IMR-90 (cell line): ENCODE data around the gene ZNF212. TPM values are rescaled to one million over a fixed set of nuclear protein-coding genes. Genes with fewer than 3 reads are reported as not detected.

ENCODE experiments used
- ATAC-seq: fragments of 200-7000 bp; cut with Tn5 transposase; 2 replicates; pipeline ENCODE4 v1.9.1; 2020; ENCODE audit warnings: low read depth, mild to moderate bottlenecking, moderate library complexity
- BruUV-seq: library from RNA; stranded (reverse); fragments of 400-500 nt; replicated peaks from 2 replicates; lab custom pipeline; 2021; lab: Mats Ljungman, UMichigan
- CTCF ChIA-PET: fragments of 300-600 bp; formaldehyde crosslinking; extraction: SDS; loops from one replicate; lab custom pipeline; 2021; ENCODE audit warnings: antibody characterized with exemption; lab: Yijun Ruan, JAX
- POLR2A ChIA-PET: fragments of 300-600 bp; sonication (Branson Sonifier 250); formaldehyde crosslinking; loops from one replicate; lab custom pipeline; 2022; ENCODE audit warnings: antibody characterized with exemption; ENCODE audit not compliant: unreplicated experiment; lab: Charles Lee
- DNase-seq: peaks from one replicate; pipeline ENCODE4 v3.0.0; 2013
- H2AFZ ChIP-seq: replicated peaks from 2 replicates; pipeline ENCODE3; 2013; ENCODE audit warnings: low read length, mild to moderate bottlenecking; ENCODE audit not compliant: poor library complexity
- H2AK5ac ChIP-seq: 2 replicates; pipeline ENCODE4 v1.6.1; 2013; ENCODE audit warnings: low read depth, low read length, inconsistent platforms
- H2AK9ac ChIP-seq: replicated peaks from 2 replicates; pipeline ENCODE3; 2013; ENCODE audit warnings: mild to moderate bottlenecking, low read depth, low read length, moderate library complexity; ENCODE audit not compliant: poor library complexity
- H2BK120ac ChIP-seq: 2 replicates; pipeline ENCODE4 v1.6.1; 2013; ENCODE audit warnings: low read depth, low read length, inconsistent platforms
- H2BK15ac ChIP-seq: 3 replicates; pipeline ENCODE4 v1.6.1; 2013; ENCODE audit warnings: low read depth, low read length, inconsistent platforms
- H2BK20ac ChIP-seq: 2 replicates; pipeline ENCODE4 v1.6.1; 2013; ENCODE audit warnings: low read depth, mild to moderate bottlenecking, inconsistent platforms, low read length, moderate library complexity
- H2BK5ac ChIP-seq: 2 replicates; pipeline ENCODE4 v1.6.1; 2013; ENCODE audit warnings: mild to moderate bottlenecking, low read depth, low read length, inconsistent platforms; ENCODE audit not compliant: poor library complexity, severe bottlenecking
- H3K14ac ChIP-seq: replicated peaks from 2 replicates; pipeline ENCODE4 v1.6.1; 2013; ENCODE audit warnings: low read depth, low read length, inconsistent platforms
- H3K18ac ChIP-seq: 2 replicates; pipeline ENCODE4 v1.6.1; 2013; ENCODE audit warnings: low read depth, low read length, control low read depth
- H3K23ac ChIP-seq: 2 replicates; pipeline ENCODE4 v1.6.1; 2013; ENCODE audit warnings: low read depth, low read length, inconsistent platforms
- H3K27ac ChIP-seq: 2 replicates; pipeline ENCODE4 v1.5.1; 2013; ENCODE audit warnings: mild to moderate bottlenecking, control low read depth, low read length; ENCODE audit not compliant: insufficient read depth
- H3K27me3 ChIP-seq: 2 replicates; pipeline ENCODE4 v1.6.1; 2013; ENCODE audit warnings: low read length; ENCODE audit not compliant: control insufficient read depth, insufficient read depth
- H3K36me3 ChIP-seq: 2 replicates; pipeline ENCODE4 v1.6.1; 2013; ENCODE audit warnings: low read length, mixed read lengths; ENCODE audit not compliant: control insufficient read depth, insufficient read depth
- H3K4ac ChIP-seq: 2 replicates; pipeline ENCODE4 v1.6.1; 2013; ENCODE audit warnings: low read depth, low read length, inconsistent platforms
- H3K4me1 ChIP-seq: 2 replicates; pipeline ENCODE4 v1.6.1; 2013; ENCODE audit warnings: low read length, mixed read lengths; ENCODE audit not compliant: control insufficient read depth, insufficient read depth
- H3K4me2 ChIP-seq: 2 replicates; pipeline ENCODE4 v1.6.1; 2013; ENCODE audit warnings: low read depth, mild to moderate bottlenecking, control low read depth, low read length, moderate library complexity
- H3K4me3 ChIP-seq: 2 replicates; pipeline ENCODE4 v1.5.1; 2013; ENCODE audit warnings: low read depth, mild to moderate bottlenecking, control low read depth, low read length, moderate library complexity; ENCODE audit not compliant: insufficient read depth
- H3K56ac ChIP-seq: 2 replicates; pipeline ENCODE4 v1.6.1; 2013; ENCODE audit warnings: low read length, inconsistent platforms; ENCODE audit not compliant: insufficient read depth; ENCODE audit errors: extremely low read depth
- H3K79me1 ChIP-seq, 2 experiments: 2 replicates each; pipeline ENCODE4 v1.6.1; 2013; ENCODE audit warnings: low read length in 2 of 2, inconsistent platforms in 1 of 2, low read depth in 1 of 2
- H3K9ac ChIP-seq: 2 replicates; pipeline ENCODE4 v1.6.1; 2013; ENCODE audit warnings: low read depth, low read length, control low read depth
- H3K9me1 ChIP-seq: 2 replicates; pipeline ENCODE4 v1.6.1; 2013; ENCODE audit warnings: low read length, inconsistent platforms; ENCODE audit not compliant: insufficient read depth
- H3K9me3 ChIP-seq: 2 replicates; pipeline ENCODE4 v1.6.1; 2013; ENCODE audit warnings: low read length; ENCODE audit not compliant: control insufficient read depth, insufficient read depth
- H4K20me1 ChIP-seq: 2 replicates; pipeline ENCODE4 v1.6.1; 2013; ENCODE audit warnings: low read length, inconsistent platforms; ENCODE audit not compliant: insufficient read depth
- H4K5ac ChIP-seq: 2 replicates; pipeline ENCODE4 v1.6.1; 2013; ENCODE audit warnings: mild to moderate bottlenecking, low read depth, low read length, control low read depth
- H4K8ac ChIP-seq, 2 experiments: 2 replicates each; pipeline ENCODE4 v1.6.1; 2013; ENCODE audit warnings: low read depth in 2 of 2, low read length in 2 of 2, control low read depth in 1 of 2, inconsistent platforms in 1 of 2
- H4K91ac ChIP-seq: 2 replicates; pipeline ENCODE4 v1.6.1; 2013; ENCODE audit warnings: low read depth, low read length, inconsistent platforms; ENCODE audit not compliant: insufficient read depth
- BHLHE40 ChIP-seq: fragments of 150-350 bp; IDR thresholded peaks from 2 replicates; pipeline ENCODE4 v1.6.1; 2016; ENCODE audit warnings: mild to moderate bottlenecking, low read depth, low read length
- CEBPB ChIP-seq: IDR thresholded peaks from 2 replicates; pipeline ENCODE4 v1.6.1; 2012; ENCODE audit warnings: low read depth, low read length, improper control_type of control experiment
- CHD1 ChIP-seq: IDR thresholded peaks from 2 replicates; pipeline ENCODE4 v1.6.1; 2012; ENCODE audit warnings: low read depth, low read length, improper control_type of control experiment
- CTCF ChIP-seq: conservative IDR thresholded peaks from 2 replicates; pipeline ENCODE4 v1.5.1; 2012; ENCODE audit warnings: mild to moderate bottlenecking, low read depth, low read length, improper control_type of control experiment
- ELK1 ChIP-seq: fragments of 150-350 bp; IDR thresholded peaks from 2 replicates; pipeline ENCODE4 v1.6.1; 2016; ENCODE audit warnings: low read depth, mild to moderate bottlenecking, low read length, moderate library complexity, borderline replicate concordance
- FOS ChIP-seq: fragments of 150-350 bp; IDR thresholded peaks from 2 replicates; pipeline ENCODE4 v1.6.1; 2016; ENCODE audit warnings: low read depth, low read length
- MAFK ChIP-seq: IDR thresholded peaks from 2 replicates; pipeline ENCODE4 v1.6.1; 2012; ENCODE audit warnings: low read depth, low read length, improper control_type of control experiment
- MAZ ChIP-seq: IDR thresholded peaks from 2 replicates; pipeline ENCODE4 v1.6.1; 2012; ENCODE audit warnings: low read depth, mild to moderate bottlenecking, low read length, improper control_type of control experiment, moderate library complexity, borderline replicate concordance
- MXI1 ChIP-seq: IDR thresholded peaks from 2 replicates; pipeline ENCODE4 v1.6.1; 2012; ENCODE audit warnings: low read depth, mild to moderate bottlenecking, low read length, moderate library complexity, borderline replicate concordance
- NFE2L2 ChIP-seq: fragments of 150-350 bp; IDR thresholded peaks from 2 replicates; pipeline ENCODE4 v1.6.1; 2016; ENCODE audit warnings: low read depth, mild to moderate bottlenecking, low read length
- POLR2A ChIP-seq: IDR thresholded peaks from 2 replicates; pipeline ENCODE4 v1.6.1; 2012; ENCODE audit warnings: mild to moderate bottlenecking, low read depth, low read length
- RAD21 ChIP-seq: IDR thresholded peaks from 2 replicates; pipeline ENCODE4 v1.6.1; 2012; ENCODE audit warnings: low read length, improper control_type of control experiment
- RCOR1 ChIP-seq: IDR thresholded peaks from 2 replicates; pipeline ENCODE4 v1.6.1; 2012; ENCODE audit warnings: mild to moderate bottlenecking, low read length, improper control_type of control experiment; ENCODE audit not compliant: insufficient replicate concordance
- RFX5 ChIP-seq: IDR thresholded peaks from 2 replicates; pipeline ENCODE4 v1.8.0; 2012; ENCODE audit warnings: low read depth, mild to moderate bottlenecking, low read length, moderate library complexity
- SMC3 ChIP-seq: fragments of 150-350 bp; IDR thresholded peaks from 2 replicates; pipeline ENCODE4 v1.6.1; 2016; ENCODE audit warnings: low read depth, mild to moderate bottlenecking, antibody characterized with exemption, low read length, moderate library complexity
- WGBS, 2 experiments: methylation state at CpG; one replicate each; pipeline versions ENCODE4 v1.1.5 to v1.1.7; 2013; ENCODE audit warnings: missing lambda C conversion rate in 2 of 2; ENCODE audit not compliant: insufficient read length in 1 of 2; ENCODE audit errors: extremely low coverage in 2 of 2; 5-methylcytosine and 5-hydroxymethylcytosine counted together
- dilution Hi-C: fragments of 300-500 bp; cut with HindIII; formaldehyde crosslinking; loops from one replicate; pipeline ENCODE4 v1.14.3; 2018; ENCODE audit warnings: low sequenced_read_pairs; ENCODE audit not compliant: unreplicated experiment
- in situ Hi-C: fragments of 300-500 bp; cut with MboI; formaldehyde crosslinking; loops from 3 replicates; pipeline ENCODE4 v1.14.3; 2019; ENCODE audit warnings: low sequenced_read_pairs, inconsistent platforms, mixed read lengths
- intact Hi-C: fragments of 100-400 bp; cut with micrococcal nuclease; formaldehyde crosslinking; loops from 2 replicates; pipeline ENCODE4 v1.10.0; 2022
- polyA plus RNA-seq, 3 experiments: library from polyadenylated mRNA; depleted of rRNA; stranded (reverse); fragments of >200 nt; gene quantifications; 2 replicates each; pipeline ENCODE4 v1.2.3, GENCODE V29; 2012; ENCODE audit warnings: low replicate concordance in 1 of 3
- total RNA-seq: library from RNA; depleted of rRNA; stranded (reverse); fragments of >200 nt; gene quantifications from 2 replicates; pipeline ENCODE4 v1.2.3, GENCODE V29; 2012
- TF ChIP-seq, protein P1 (sequence below): fragments of 150-350 bp; IDR thresholded peaks from 2 replicates; pipeline ENCODE4 v1.6.1; 2017; ENCODE audit warnings: mild to moderate bottlenecking, antibody characterized with exemption, low read length, low read depth

Gene ZNF212
- total and polyA plus RNA-seq, 2 of the 4 experiments (the other 2 are of a cell fraction): 3.8 to 5.1 TPM

- Histone ChIP-seq H2BK15ac (no peak overlapping the region), H3K27ac (no peak overlapping the region), H2BK5ac (no peak overlapping the region), H3K56ac (no peak overlapping the region), H2BK120ac (no peak overlapping the region), H4K91ac (no peak overlapping the region), H3K9me1 (no peaks in the 10 kb centered on the region), H3K4ac (no peak overlapping the region), H2BK20ac (no peak overlapping the region), H3K14ac (no peak overlapping the region), H2AK5ac (no peak overlapping the region), H3K79me1 (no peaks in the 10 kb centered on the region), H4K5ac (no peak overlapping the region), H3K4me1 (no peaks in the 10 kb centered on the region), H4K20me1 (no peaks in the 10 kb centered on the region), H3K23ac (no peak overlapping the region), H2AK9ac (no peak overlapping the region), H3K18ac (no peak overlapping the region), H3K4me3 (no peak overlapping the region), H3K36me3 (peaks cover 6% of the 10 kb centered on the region; the same call in 1 of the 2 replicates), H4K8ac (no peak overlapping the region), H3K27me3 (no peaks in the 10 kb centered on the region), H2AFZ (no peak overlapping the region), H3K9me3 (no peaks in the 10 kb centered on the region), H3K4me2 (no peak overlapping the region), H3K9ac (no peak overlapping the region)
- POLR2A ChIA-PET: no interaction called here
- in situ Hi-C loops (no loop called here), intact Hi-C loops (no loop called here), dilution Hi-C loops (no loop called here)
- no peak for ATAC-seq
- CTCF ChIA-PET: interaction anchor here (0.6 kb wide), 1 partner anchor 31 kb away, joined by 4 read pairs; no protein-coding TSS in a partner anchor
- WGBS, 2 experiments: 95% methylated on average over 4 of the region's 9 CpGs; no CpG with 5 or more reads in 1 of the 2 experiments
- TF ChIP-seq MAZ: no peak
- no peak for TF ChIP-seq CEBPB
- TF ChIP-seq BHLHE40: no peak
- TF ChIP-seq, protein P1, sequence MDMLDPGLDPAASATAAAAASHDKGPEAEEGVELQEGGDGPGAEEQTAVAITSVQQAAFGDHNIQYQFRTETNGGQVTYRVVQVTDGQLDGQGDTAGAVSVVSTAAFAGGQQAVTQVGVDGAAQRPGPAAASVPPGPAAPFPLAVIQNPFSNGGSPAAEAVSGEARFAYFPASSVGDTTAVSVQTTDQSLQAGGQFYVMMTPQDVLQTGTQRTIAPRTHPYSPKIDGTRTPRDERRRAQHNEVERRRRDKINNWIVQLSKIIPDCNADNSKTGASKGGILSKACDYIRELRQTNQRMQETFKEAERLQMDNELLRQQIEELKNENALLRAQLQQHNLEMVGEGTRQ: no peak
- TF ChIP-seq RCOR1: no peak
- no peak for TF ChIP-seq MXI1
- no peak for TF ChIP-seq CHD1
- no peak for TF ChIP-seq RAD21
- no peak for TF ChIP-seq SMC3
- no peak for TF ChIP-seq MAFK
- no peak for TF ChIP-seq ELK1
- TF ChIP-seq RFX5: no peak
- no peak for TF ChIP-seq POLR2A
- no peak for TF ChIP-seq NFE2L2
- no peak for TF ChIP-seq FOS
- no peak for TF ChIP-seq CTCF
- BruUV-seq: no TSS peak
- no peak for DNase-seq
These were observed 53.9 kb downstream of the ZNF212 start for GRCh38 chr7:149293338-149293737.
